GM13976 (cell line): ENCODE data around the gene RPS14.

Source experiments
- DNase-seq: peaks from one replicate; pipeline ENCODE4 v3.0.0; 2012; ENCODE audit warnings: low spot score
- in situ Hi-C: fragments of 300-500 bp; cut with MboI; formaldehyde crosslinking; loops from one replicate; pipeline ENCODE4 v1.12.0; 2022; ENCODE audit warnings: low sequenced_read_pairs, mixed read lengths, inconsistent platforms; ENCODE audit not compliant: unreplicated experiment
- TF ChIP-seq, protein P1 (sequence below): IDR thresholded peaks from 2 replicates; pipeline ENCODE4 v1.5.1; 2012; ENCODE audit warnings: borderline replicate concordance, mild to moderate bottlenecking; ENCODE audit not compliant: insufficient read depth; ENCODE audit errors: extremely low read depth, missing control alignments, control extremely low read depth

RPS14 gene

DNA sequence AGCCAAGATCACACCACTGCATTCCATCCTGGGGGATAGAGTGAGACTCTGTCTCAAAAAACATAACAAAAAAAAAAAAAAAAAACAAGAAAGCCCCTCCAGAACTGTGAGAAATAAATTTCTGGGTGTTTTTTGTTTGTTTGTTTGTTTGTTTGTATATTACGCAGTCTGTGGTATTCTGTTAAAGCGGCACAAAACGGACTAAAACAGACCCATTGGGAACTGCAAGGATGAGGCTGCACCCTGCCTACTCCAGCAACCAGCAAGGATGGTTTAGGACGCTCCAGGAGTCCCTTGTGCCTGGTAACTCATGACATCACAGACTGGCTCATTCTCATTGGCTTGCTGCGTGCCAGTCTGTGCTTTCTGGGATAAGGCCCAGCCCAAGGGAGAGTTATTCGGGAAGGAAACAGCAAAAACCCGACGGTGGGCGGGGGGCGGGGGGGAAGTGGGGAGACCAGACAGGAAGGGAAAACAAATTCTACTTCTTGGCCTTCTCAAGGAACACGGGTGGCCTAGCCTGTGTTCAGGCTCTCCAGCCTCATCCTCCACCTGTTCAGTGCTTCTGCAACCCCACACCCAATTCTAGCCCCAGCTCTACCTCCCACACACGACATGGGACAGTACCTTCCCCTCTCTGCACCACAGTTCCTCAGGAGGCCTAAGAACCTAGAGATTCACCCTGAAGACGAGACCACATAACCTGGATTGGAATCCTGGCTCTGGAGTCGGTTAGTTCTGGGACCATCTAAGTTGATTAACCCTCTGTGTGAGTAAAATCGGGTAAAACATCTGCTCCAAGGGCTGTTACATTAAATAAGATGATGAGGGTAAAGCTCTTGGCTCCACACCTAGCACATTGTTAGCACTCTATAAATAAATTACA, 39.7 kb downstream of the RPS14 start:
- TF ChIP-seq, protein P1, sequence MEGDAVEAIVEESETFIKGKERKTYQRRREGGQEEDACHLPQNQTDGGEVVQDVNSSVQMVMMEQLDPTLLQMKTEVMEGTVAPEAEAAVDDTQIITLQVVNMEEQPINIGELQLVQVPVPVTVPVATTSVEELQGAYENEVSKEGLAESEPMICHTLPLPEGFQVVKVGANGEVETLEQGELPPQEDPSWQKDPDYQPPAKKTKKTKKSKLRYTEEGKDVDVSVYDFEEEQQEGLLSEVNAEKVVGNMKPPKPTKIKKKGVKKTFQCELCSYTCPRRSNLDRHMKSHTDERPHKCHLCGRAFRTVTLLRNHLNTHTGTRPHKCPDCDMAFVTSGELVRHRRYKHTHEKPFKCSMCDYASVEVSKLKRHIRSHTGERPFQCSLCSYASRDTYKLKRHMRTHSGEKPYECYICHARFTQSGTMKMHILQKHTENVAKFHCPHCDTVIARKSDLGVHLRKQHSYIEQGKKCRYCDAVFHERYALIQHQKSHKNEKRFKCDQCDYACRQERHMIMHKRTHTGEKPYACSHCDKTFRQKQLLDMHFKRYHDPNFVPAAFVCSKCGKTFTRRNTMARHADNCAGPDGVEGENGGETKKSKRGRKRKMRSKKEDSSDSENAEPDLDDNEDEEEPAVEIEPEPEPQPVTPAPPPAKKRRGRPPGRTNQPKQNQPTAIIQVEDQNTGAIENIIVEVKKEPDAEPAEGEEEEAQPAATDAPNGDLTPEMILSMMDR: no peak
- DNase-seq: peak; percentile 70
- in situ Hi-C loops: no loop called here

DNA sequence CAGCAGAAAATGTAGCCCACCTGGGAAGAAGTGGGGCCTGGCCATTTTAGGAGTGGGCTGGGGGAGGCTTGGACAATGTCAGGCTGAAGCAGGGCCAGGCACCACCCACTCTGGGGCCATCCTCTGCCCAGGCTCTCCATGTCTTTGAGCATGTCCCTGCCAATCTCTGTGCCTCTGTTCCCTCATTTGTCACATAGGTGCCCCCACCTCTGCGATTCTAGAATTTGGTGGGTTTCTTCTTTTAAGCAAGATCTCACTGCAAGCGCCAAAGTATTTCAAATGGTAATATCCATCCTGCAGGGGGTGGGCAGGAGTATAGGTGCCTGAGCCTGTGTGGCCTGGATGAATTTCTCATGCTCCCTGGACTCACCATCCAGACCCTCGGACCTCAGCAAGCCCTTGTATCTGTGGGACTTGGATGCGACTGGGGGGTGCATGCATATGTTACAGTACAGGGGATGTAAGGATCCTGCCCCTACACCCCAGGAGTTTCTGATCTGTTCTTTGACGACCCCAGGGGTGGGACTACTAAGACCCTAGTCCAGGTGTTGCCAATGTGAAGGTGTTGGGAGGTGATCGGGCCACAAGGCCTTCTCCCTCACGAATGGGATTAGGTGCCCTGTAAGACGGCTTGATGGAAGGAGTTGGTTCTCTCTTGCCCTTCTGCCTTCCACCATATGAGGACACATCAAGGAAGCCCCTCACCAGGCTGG, 41.2 kb downstream of the RPS14 start:
- DNase-seq: no peak
- TF ChIP-seq, protein P1: no peak
- in situ Hi-C loops: no loop called here

DNA sequence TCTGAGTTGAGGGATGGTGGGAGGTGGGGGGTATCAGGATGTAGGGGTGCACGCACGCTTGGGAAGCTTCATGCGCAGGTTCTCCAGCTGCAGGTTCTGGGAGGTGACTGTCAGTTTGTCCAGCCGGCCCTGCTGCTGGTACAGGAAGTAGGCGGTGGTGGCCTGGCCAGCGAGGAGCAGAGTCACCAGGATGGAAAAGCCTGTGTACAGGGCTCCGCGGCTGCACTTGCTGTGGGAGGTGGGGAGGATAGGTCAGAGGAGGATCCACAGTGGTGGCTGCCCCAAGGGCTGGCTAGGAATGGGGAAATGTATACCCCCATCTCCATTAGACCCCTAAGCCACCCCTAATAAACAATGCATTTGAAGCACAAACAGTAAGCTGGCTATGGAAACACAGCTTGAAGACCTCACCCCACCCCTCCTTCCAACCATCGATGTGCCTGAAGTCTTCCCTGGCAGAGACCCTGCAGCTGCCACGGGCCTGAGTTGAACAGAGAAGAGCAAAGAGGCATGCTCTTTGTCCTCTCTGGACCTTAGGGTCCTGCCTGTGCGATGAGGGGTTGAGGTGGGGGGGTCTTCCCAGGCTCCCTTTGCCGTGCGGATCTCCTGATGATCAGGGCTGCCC, 42.3 kb downstream of the RPS14 start:
- TF ChIP-seq, protein P1: no peak
- in situ Hi-C loops: no loop called here
- DNase-seq: no peak

DNA sequence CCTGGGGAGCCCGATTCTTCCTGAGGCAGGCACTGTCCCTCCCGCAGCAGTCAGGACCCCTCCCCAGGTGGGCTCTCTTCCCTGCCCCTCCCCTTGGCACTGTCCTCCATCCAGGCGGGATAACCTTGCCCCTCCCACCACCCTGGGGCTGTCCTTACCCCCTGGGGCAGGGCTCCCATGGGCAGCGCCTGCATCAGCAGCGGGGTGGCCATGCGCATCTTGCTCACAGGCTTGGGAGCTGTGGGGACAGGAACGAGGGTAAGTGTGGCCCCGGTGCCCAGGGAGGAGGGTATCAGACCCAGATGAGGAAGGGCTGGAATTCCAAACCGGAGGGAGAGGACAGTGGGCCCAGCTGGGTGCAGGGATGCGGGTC, 42.8 kb downstream of the RPS14 start:
- TF ChIP-seq, protein P1: no peak
- DNase-seq: no peak
- in situ Hi-C loops: no loop called here

DNA sequence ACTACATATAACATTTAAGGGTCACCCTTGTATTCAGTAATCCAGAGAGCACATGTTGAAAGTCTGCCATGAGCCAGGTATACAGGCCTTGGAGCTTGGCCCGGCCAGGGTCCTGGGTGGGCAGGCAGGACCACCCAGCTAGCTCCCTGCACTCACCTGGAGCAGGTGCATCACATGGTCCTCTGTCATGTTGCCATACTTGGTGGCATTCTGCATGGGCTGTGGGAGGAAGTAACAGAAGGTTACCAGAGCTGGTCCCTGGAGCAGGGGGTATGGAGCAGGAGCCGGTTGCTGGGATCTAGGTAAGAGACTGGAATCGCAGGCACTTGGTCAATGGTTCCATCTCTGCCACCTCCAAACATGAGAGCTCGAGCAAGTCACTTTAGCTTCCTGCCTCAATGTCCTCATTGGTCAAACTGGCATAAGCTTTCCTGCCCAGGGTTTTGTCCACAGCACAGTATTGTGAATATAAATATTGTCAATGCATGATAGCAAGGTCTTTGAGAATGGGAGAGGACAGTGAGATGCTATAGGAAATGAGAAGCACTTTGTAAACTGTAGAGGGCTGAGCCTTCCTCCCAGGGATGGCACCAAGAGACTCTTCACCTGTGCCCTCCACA, 43.3 kb downstream of the RPS14 start:
- in situ Hi-C loops: no loop called here
- no peak for DNase-seq
- TF ChIP-seq, protein P1: no peak

DNA sequence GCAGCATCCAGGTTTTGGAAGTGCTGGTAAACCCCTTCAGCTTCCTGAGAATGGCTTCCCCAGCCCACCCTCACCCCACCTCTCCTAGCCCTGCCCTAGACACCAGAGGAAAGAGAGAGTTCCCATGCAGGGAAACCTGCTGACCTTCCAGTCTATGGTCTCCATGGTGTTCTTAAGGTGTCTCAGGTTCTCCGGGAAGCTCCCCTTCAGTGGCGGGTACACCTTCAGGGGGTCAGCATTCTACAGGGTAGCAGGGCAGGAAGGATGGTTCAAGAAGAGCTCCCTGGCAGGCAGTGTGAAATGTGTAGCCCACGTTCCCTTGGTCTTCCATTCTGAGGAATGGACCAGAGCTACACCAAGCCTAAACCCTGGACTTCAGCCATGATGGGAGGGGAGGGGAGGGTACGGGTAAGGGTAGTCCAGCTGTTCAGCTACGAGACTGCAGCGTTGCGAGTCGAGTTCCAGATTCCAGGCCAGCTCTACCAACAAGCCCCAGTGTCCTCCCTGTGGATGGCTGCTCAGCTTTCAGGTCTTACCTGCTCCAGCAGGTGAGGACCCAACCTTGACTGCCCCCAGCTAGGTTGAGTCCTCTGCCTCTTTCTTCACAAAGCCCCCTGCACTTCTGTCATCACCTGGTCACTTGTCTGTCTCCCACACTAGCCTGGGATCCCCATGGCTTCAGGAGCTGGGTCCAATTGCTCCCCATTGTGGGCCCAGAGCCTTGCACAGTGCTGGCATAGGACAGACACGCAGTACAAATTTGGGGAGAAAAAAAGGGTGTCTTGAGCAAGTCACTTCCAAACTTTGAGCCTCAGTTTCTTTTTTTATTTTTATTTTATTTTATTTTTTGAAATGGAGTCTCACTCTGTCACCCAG, 44.4 kb downstream of the RPS14 start:
- in situ Hi-C loops: no loop called here
- TF ChIP-seq, protein P1: no peak
- no peak for DNase-seq
